GM18511 (cell line): ENCODE results near the gene ZNF747.

Experiments
- ATAC-seq: cut with Tn5 transposase; IDR thresholded peaks from one replicate; pipeline ENCODE4 v1.9.1; 2021; ENCODE audit warnings: mild to moderate bottlenecking, moderate library complexity; ENCODE audit not compliant: unreplicated experiment

The ZNF747 gene

GRCh38 chr16:30534368-30535105 is at the start of gene ZNF747:
Gene ZNF747 (minus strand): TSS chr16:30534858. CDS start chr16:30534679, 179 bp downstream.
- ATAC-seq = peak; percentile 72

- ATAC-seq = no peak
Measured at GRCh38 chr16:30582611-30583340, 48.1 kb upstream of the ZNF747 start.

GRCh38 chr16:30581457-30581856 is 46.8 kb upstream of the ZNF747 start:
- ATAC-seq = no peak

- no peak for ATAC-seq
Measured at GRCh38 chr16:30574678-30575077, 40.0 kb upstream of the ZNF747 start.

GRCh38 chr16:30571445-30572322 is 37.0 kb upstream of the ZNF747 start, which contains the start of gene ZNF688:
Gene ZNF688 (minus strand): TSS chr16:30571714. CDS start chr16:30571629, 85 bp downstream.
- peak; percentile 81 for ATAC-seq

- no peak for ATAC-seq
Measured at GRCh38 chr16:30570636-30571444, 36.2 kb upstream of the ZNF747 start.

- no peak for ATAC-seq
Measured at GRCh38 chr16:30569746-30570635, 35.3 kb upstream of the ZNF747 start.

GRCh38 chr16:30569281-30569680 is 34.6 kb upstream of the ZNF747 start:
- no peak for ATAC-seq

- no peak for ATAC-seq
Measured at GRCh38 chr16:30567991-30568638, 33.5 kb upstream of the ZNF747 start.

- no peak for ATAC-seq
Measured at GRCh38 chr16:30567160-30567990, 32.7 kb upstream of the ZNF747 start.

- no peak for ATAC-seq
Measured at GRCh38 chr16:30566531-30566930, 31.9 kb upstream of the ZNF747 start.

- ATAC-seq = no peak
Measured at GRCh38 chr16:30565984-30566383, 31.3 kb upstream of the ZNF747 start.

GRCh38 chr16:30565526-30565925 is 30.9 kb upstream of the ZNF747 start:
- ATAC-seq = no peak

GRCh38 chr16:30562021-30562420 is 27.4 kb upstream of the ZNF747 start:
- no peak for ATAC-seq

GRCh38 chr16:30561089-30561816 is 26.6 kb upstream of the ZNF747 start:
- ATAC-seq = no peak

- ATAC-seq = no peak
Measured at GRCh38 chr16:30559690-30560089, 25.0 kb upstream of the ZNF747 start.

- ATAC-seq = no peak
Measured at GRCh38 chr16:30558789-30559377, 24.2 kb upstream of the ZNF747 start.
